ENCODE data around the gene KLK12. TPM values are rescaled to one million over a fixed set of nuclear protein-coding genes. Genes with fewer than 3 reads are reported as not detected.

The KLK12 gene
- total RNA-seq, 6 donors from 2014 or later, result 0.54 to 2.0 TPM; not detected in 4

DNA sequence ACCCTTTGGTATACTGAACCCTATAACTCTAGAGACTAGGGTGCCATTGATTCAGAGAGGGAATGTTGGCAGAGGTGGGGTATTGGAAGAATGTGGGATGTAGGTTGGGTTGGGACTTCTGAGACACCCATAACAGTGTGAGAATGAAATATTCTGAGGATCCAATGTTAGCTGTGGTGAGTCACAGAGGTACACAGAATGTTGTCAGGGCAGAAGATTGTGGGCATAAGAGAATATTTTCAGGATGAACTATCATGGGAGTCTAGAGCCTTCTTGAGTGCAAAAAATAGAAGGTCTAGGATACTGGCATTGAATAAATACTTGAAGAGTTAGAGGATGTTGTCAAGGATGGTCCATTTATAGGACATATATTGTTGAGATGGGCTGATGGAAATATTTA is 21.1 kb upstream of the KLK12 start:
- no peaks in the 10 kb centered on the region for H3K27me3 ChIP-seq
- no peak overlapping the region for H3K27ac ChIP-seq
- DNase-seq (no peak), ATAC-seq (ENCODE audit: low FRiP score in 2 of 2) (no peak)
- no peaks in the 10 kb centered on the region for H3K4me1 ChIP-seq
- H3K9me3 ChIP-seq, result no peaks in the 10 kb centered on the region
- H3K36me3 ChIP-seq, result no peaks in the 10 kb centered on the region
- H3K4me3 ChIP-seq, result no peak overlapping the region
- TF ChIP-seq, protein P1, sequence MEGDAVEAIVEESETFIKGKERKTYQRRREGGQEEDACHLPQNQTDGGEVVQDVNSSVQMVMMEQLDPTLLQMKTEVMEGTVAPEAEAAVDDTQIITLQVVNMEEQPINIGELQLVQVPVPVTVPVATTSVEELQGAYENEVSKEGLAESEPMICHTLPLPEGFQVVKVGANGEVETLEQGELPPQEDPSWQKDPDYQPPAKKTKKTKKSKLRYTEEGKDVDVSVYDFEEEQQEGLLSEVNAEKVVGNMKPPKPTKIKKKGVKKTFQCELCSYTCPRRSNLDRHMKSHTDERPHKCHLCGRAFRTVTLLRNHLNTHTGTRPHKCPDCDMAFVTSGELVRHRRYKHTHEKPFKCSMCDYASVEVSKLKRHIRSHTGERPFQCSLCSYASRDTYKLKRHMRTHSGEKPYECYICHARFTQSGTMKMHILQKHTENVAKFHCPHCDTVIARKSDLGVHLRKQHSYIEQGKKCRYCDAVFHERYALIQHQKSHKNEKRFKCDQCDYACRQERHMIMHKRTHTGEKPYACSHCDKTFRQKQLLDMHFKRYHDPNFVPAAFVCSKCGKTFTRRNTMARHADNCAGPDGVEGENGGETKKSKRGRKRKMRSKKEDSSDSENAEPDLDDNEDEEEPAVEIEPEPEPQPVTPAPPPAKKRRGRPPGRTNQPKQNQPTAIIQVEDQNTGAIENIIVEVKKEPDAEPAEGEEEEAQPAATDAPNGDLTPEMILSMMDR (IDR thresholded peaks at IDR 0.05), result no peak
- no peak for TF ChIP-seq POLR2AphosphoS5 (IDR thresholded peaks at IDR 0.05)
- no peak for TF ChIP-seq EP300 (IDR thresholded peaks at IDR 0.05)
- TF ChIP-seq POLR2A (IDR thresholded peaks at IDR 0.05), result no peak

DNA sequence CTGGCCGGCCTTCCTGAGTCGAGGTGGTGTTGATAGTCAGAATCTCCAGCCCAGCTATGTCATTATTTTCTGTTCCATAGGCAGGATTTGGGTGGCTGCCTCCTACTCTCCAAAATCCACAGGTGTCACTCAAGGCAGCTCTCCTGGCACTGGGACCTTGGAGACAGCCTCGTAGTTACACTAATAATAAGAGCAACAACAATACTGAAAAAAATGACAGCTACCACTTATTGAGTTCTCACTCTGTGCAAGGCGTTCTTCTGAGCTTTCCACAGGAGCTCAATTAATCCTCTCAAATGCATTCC is 12.2 kb upstream of the KLK12 start:
- Histone ChIP-seq H3K27ac (no peak overlapping the region), H3K4me3 (no peak overlapping the region), H3K36me3 (no peaks in the 10 kb centered on the region), H3K4me1 (no peaks in the 10 kb centered on the region), H3K9me3 (no peaks in the 10 kb centered on the region), H3K27me3 (no peaks in the 10 kb centered on the region)
- DNase-seq (no peak), ATAC-seq (ENCODE audit: low FRiP score in 2 of 2) (no peak)
- 6 to 10% methylated on average over 4 of the region's 4 CpGs for WGBS, 2 donors
- no peak for TF ChIP-seq POLR2AphosphoS5 (IDR thresholded peaks at IDR 0.05)
- no peak for TF ChIP-seq EP300 (IDR thresholded peaks at IDR 0.05)
- TF ChIP-seq, protein P1 (IDR thresholded peaks at IDR 0.05), result no peak
- no peak for TF ChIP-seq POLR2A (IDR thresholded peaks at IDR 0.05)

DNA sequence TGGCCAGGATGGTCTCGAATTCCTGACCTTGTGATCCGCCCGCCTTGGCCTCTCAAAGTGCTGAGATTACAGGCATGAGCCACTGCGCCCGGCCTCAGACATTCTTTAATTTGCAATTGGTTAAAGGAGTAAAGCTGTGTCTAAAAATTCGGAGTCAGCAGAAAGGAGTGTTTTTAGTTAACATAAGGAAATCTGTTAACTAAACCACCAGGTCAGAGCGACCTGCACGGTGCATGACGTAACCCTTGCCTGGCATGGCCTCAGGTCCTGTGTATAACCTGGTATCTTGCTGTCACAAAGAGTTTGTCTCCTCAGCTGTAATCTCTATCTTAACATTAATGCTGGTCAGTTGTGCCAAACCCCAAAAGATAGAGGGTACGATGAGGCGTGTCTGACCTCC is 9.5 kb upstream of the KLK12 start:
- H3K4me3 ChIP-seq, result no peak overlapping the region
- ATAC-seq (ENCODE audit: low FRiP score in 2 of 2) (no peak), DNase-seq (no peak)
- no peak overlapping the region for H3K27ac ChIP-seq
- no peaks in the 10 kb centered on the region for H3K4me1 ChIP-seq
- H3K27me3 ChIP-seq, result no peaks in the 10 kb centered on the region
- TF ChIP-seq POLR2AphosphoS5 (IDR thresholded peaks at IDR 0.05) (no peak), POLR2A (IDR thresholded peaks at IDR 0.05) (no peak), EP300 (IDR thresholded peaks at IDR 0.05) (no peak)
- TF ChIP-seq, protein P1 (IDR thresholded peaks at IDR 0.05), result no peak
- 79 to 84% methylated on average over 11 of the region's 11 CpGs for WGBS, 2 donors
- no peaks in the 10 kb centered on the region for H3K36me3 ChIP-seq
- H3K9me3 ChIP-seq, result no peaks in the 10 kb centered on the region

DNA sequence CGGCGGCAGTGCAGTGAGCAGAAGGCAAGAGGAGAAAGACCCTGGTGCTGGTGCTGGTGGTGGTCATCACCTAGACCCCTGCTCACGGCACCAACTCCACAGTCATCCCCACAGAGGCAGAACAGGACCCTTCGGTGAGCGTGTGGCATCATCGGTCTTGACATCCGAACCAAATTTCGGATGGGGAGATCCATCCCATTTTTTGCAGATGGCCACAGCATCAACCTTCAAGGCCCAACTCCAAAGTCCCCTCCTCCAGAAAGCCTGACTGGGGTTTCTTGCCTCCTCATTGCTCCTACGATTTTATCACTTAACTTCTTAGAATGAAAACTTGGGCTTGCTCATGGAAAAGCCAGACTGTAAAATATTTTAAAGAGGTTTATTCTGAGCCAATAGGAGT is 8.7 kb upstream of the KLK12 start:
- no peak overlapping the region for H3K27ac ChIP-seq
- DNase-seq, result no peak
- no peak overlapping the region for H3K4me3 ChIP-seq
- H3K9me3 ChIP-seq, result no peaks in the 10 kb centered on the region
- H3K4me1 ChIP-seq, result no peaks in the 10 kb centered on the region
- H3K36me3 ChIP-seq, result no peaks in the 10 kb centered on the region
- no peak for ATAC-seq (ENCODE audit: low FRiP score in 2 of 2)
- TF ChIP-seq, protein P1 (IDR thresholded peaks at IDR 0.05), result no peak
- TF ChIP-seq EP300 (IDR thresholded peaks at IDR 0.05) (no peak), POLR2AphosphoS5 (IDR thresholded peaks at IDR 0.05) (no peak), POLR2A (IDR thresholded peaks at IDR 0.05) (no peak)
- no peaks in the 10 kb centered on the region for H3K27me3 ChIP-seq
- whole genome bisulfite sequencing, 2 donors, result 81 to 85% methylated on average over 9 of the region's 9 CpGs

DNA sequence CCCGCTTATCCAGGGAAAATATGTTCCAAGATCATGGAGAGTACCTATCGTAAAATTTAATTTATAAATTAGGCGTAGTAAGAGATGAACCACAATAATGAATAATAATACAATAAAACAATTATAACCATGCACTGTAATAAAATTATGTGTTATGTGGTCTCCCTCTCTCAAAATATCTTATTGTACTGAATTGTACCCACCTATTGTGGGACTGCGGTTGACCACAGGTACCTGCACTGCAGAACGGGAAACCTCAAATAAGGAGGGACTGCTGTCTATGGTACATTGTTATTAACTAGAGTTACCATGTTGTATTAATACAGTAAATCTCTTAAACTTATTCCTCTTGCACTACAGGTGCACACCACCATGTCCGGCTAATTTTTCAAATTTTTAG is 5.3 kb upstream of the KLK12 start:
- ATAC-seq (ENCODE audit: low FRiP score in 2 of 2) (no peak), DNase-seq (no peak)
- H3K36me3 ChIP-seq, result no peaks in the 10 kb centered on the region
- TF ChIP-seq EP300 (IDR thresholded peaks at IDR 0.05), result no peak
- TF ChIP-seq POLR2A (IDR thresholded peaks at IDR 0.05), result no peak
- TF ChIP-seq POLR2AphosphoS5 (IDR thresholded peaks at IDR 0.05), result no peak
- TF ChIP-seq, protein P1 (IDR thresholded peaks at IDR 0.05), result no peak
- no peaks in the 10 kb centered on the region for H3K4me1 ChIP-seq
- no peak overlapping the region for H3K4me3 ChIP-seq
- WGBS, 2 donors, result 90 to 91% methylated on average over 6 of the region's 6 CpGs
- no peak overlapping the region for H3K27ac ChIP-seq
- no peaks in the 10 kb centered on the region for H3K9me3 ChIP-seq
- no peaks in the 10 kb centered on the region for H3K27me3 ChIP-seq

All from upper lobe of left lung (tissue), 6 donors.